Pulmonary artery endothelial cell (primary cell): ENCODE measurements around the gene CFAP100. TPM values are rescaled to one million over a fixed set of nuclear protein-coding genes. Genes with fewer than 3 reads are reported as not detected.

Experiments used
- DNase-seq: peaks from one replicate; pipeline ENCODE4 v3.0.0-alpha.2; 2011; ENCODE audit warnings: low read depth, low spot score
- total RNA-seq: library from RNA; depleted of rRNA; stranded (reverse); fragments of >200 nt; gene quantifications from 2 replicates; pipeline ENCODE4 v1.2.3, GENCODE V29; 2014

CFAP100 gene
- total RNA-seq, 1 donor from 2014 or later: not detected

DNA sequence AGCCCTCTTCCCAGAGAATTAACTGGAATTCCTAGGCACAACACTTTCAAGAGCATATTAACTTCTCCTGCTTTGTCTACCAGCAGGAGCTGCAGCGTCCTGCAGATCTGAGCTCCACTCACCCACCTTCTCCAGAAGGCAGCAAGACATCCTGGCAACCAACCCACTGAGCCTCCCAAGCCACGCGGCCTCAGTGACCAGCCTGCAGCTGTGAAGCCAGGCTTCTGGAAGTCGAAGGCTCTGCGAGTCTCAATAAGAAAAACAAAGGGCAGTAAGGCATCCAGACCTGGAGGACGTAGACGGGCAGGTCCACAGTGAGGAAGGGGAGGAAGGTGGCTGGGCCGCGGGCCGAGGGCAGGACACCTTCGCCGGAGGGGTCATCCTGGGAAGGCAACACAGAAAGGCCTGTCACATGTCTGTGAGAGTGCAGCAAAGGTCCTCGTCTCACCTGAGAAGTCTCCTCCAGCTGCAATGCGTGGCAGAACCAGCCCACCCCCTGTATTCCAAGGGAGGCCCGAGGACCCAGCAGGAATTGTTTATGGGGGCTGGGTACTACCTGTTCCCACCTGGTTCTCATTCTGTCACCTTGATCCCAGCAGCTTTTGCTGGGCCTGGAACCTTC lies 44.7 kb downstream of the CFAP100 start:
- DNase-seq: no peak

DNA sequence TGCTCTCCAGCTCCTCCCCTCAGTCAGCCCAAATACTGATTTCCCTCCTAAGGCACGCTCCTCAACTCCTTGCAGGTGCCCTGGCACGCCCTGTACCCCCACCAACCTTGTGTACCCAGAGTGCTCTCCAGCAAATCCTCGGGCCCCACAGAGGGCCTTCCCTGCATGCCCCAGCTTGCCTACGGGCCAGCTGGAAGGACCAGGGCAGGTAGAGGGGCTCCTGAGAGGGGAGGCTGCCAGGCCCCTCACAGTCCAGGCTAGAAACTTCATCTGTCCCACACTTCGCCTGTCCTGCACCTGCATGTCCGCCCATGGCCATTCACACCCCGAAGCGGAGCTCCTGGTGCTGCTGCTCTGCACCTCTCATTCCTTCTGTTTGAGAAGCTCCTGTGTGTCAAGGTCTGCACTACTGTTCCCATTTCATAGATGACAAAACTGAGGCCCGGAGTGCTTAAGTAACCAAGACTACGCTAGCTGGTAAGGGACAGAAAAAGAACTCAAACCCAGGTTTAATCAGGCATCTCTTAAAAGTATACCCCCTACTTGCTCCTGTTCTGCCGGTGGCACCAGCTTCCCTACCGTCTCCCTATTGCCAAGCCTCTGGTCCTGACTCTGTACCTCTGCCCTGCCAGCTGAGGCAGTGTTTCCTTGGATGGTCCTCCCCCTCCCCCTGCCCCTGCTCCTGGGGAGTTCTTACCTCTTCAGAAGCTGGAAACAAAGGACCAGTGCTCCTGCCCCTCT lies 45.4 kb downstream of the CFAP100 start:
- no peak for DNase-seq

DNA sequence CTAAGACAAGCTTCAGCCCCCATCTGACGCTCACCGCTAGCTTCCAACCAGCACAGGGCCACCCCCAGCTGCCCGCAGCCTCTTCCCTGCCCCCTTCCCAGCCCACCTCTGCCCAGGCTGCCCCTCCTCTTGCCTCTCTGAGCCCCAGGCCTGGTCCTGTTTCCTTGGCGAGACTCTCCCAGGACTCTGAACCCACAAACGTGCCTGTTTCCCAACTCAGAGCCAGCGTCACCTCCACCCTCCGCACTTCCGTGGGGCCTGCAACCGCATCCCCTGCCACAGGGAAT lies 45.9 kb downstream of the CFAP100 start:
- no peak for DNase-seq

DNA sequence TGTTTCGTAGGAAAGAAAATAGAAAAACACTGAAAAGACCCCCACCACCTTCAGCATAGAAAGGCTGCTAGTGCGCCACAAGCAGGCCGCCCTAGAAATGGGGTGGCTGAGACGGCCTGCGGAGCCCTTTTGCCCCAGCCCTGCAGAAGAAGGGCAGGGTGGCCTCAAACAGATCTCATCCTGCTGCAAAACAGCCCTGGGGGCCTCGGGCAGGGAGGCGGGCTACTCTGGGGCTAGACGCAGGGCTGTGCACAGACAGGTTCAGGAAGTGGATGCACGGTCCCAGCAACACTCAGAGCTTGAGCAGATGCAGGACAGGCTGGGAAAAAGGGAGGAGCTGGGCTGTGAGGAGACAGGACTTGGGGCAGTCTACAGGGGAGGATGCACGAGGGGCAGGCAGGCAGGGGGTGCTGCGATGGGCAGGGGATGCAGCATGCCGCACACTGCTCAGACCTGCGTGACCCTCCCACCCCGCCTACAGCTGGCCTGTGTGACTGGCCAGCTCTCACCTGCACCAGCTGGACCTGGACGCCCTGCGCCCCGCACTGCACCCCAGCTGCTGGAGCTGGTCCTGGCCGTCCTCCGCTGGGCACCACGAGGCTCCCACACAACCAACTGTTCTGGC lies 46.7 kb downstream of the CFAP100 start:
- no peak for DNase-seq

DNA sequence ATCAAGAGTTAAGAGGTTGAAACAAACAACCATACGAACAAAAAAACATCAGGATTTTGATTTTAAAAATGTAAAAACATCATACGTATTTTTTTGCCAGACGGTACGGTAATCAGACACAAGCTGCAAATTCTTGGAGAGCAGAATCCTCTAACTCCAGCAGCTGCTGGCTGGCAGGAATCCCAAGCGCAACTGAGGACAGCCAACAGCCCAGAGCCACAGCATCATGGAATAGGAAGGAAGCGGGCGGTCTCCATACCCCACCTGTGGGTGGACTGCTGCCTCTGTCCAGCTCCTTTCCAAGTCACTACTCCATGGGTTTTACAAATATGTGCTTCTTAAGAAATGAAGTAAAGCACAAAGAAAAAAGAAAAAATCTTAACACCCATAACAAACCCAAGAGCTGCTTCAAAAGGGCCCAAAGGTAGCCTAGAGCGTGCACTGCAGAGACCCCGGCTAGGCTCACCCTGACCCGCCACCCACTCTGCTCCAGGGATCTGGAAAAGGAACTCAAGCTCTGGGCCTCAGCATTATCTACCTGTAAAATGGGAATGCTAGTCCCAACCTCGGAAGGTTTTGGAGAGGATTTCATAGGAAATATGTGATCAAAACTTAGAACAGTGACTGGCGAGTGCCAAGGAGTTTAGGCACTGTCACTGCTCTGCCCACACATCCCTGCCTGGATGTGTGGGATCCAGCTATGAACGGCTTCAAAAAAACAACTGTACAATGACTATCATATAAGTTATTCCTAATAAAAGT lies 47.6 kb downstream of the CFAP100 start:
- no peak for DNase-seq

DNA sequence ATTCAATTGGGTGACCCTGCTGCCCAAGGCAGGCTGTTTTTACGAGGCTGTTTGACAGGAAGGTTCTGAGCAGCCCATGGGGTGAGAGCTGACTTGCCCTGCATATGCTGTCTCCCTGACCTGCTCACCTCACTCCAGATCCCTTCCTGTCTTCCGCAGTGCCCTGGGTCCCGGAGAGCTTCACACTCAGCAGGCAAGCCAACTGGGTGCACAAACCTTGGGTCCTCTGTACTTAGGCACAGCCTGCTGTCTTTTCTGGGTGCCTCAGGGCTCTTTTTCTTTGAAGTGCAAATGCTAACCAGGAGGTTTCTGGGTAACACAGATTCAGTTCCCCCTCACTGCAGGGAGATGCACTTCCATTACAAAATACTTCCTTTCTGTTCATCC lies 48.1 kb downstream of the CFAP100 start:
- no peak for DNase-seq

DNA sequence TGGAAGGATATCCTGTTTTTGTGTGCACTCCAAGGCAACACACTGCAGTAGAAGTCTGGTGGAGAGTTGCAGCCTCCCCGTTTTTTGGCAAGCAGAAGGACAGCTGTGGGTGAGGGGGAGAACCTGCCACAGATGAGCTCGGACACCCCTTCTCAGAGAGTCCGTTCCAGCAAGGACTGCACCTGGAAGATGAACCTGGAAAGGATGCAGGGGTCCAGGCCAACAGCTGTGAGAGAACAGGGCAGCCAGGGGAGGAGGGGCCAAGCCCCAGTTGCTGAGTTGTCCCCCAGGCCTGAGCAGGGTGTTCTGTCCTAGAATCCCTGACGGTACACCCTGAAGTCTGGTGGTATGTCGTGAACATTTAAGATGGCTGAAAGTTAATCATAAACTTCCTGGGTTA lies 50.8 kb downstream of the CFAP100 start:
- DNase-seq: no peak

DNA sequence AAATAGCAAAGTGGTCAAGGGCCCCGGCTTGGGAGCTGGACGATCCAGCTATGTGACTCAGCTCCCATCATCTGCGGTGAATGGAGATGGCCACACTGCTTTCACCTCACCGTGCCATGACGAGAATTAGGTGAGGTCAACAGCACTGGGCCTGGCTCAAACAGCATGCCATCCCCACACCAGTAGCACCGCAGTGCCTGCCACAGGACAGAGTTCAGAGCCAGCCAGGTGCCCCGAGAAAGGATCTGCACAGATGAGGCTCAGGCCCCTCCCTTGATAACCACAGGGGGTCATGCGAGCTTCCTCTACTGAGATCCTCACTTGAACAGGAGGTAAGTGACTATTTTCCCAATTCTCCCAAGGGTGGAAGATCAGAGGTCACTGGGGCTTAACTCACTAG lies 51.6 kb downstream of the CFAP100 start:
- DNase-seq: no peak

DNA sequence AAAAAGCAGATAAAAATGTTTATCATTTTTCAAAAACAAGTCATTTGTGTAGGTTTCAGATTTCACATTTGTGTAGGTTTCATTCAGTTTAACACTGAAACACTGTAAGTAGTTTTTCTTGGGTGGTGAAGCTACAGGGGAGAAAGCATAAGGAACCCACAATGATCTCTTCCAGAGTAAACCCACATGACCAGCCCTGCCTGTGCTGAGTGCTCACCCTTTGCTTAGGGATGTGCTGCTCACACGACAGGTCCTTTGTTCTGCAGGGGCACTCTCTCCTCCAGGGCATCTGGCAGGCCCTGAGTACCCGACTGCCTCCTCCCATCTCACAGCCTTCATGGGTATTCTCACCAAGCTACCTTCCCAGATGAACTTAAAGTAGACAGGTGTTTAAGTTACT lies 52.1 kb downstream of the CFAP100 start:
- no peak for DNase-seq

DNA sequence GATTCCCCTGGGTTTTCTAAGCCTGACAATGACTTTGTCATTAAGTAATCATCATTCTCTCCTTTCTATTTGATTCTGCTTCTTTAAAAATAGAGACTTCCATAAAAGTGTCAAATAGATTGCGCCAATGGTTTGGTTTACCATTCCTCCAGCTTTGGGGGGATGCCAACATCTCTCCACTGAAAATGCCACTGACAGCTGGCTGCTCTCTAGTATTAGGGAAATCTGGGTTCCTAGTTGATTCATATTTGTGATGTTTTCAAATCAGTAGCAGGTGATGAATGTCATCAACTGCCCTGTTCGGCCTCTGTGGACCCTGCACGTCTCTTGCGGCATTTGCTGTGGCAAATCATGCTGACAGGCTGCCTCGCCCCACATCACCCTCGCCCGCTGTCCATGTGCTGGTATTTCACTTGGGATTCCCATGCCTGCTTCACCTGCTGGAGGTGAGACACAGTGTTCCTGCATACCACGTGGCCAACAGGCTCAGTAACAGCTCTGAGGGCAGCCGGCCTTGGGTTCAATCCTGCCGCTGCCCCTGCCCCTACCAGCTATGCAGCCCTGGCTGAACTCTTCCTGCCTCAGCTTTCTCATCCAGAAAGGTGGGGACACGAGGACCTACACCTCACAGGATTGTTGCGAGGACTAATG lies 52.9 kb downstream of the CFAP100 start:
- DNase-seq: no peak

DNA sequence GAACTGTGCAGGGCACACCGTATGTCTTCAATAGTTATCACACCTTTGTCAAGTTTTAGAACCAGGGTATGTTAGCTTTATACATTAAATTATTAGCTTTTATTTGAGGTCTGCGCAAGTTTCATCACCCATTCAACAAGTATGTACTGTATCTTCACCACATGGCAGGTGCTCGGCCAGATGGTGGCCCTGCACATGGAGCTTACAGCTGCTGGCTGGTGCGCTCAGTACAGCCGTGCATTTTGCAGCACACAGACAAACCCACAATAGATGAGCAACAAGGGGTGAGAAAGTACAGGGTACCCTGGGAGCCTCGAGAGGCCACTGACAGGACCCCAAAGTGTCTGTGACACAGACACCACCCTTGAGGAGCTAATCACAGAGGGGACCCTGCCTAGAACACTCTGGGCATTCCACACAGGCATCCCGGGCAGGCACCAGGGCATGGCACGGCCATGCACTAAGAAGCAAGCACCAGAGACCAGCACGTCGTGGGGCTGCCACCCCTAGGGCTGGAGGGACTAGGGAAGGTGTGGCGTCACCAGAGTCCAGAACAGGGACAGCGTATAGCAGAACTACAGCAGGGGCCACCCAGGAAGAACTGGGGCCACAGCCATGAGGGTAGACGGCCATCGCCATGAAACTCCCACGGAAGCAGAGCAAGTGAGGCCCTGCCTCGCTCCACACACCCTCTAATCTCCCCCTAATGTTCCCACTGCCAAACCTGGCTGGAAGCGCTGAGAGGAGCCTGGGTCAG lies 53.6 kb downstream of the CFAP100 start:
- no peak for DNase-seq

DNA sequence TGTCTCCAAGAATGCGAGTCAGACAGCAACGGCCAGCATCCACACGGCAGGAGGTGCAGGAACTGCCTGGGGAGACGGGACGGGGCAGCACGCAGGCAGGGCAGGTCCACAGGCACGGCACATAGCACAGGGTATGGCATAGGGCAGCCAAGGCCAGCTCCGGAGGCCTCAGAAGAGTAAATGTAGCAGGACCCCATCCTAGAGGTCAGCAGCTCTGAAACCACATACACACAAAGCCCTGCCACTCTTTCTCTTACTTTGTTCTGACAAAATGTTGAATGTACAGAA lies 54.1 kb downstream of the CFAP100 start:
- DNase-seq: no peak

DNA sequence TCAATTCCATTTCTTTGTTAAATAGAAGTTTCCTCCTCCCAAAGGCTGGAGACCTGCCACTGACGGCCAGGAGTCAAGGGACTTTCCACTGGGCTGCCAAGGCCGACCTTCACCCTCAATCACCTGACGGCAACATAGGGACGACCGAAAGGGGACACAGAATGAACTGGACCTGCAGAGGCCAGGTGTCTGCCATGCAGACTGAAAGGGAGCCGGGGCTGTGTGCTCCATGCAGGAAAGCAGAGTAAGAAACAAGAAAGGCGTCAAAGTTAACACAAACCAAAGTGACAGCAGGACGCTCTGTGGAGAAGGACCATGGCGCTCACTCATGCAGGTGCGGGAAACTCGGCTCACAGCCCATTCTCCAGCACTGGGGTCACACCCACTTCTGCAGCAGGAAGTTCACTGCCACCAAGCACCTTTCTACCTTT lies 54.9 kb downstream of the CFAP100 start:
- no peak for DNase-seq

DNA sequence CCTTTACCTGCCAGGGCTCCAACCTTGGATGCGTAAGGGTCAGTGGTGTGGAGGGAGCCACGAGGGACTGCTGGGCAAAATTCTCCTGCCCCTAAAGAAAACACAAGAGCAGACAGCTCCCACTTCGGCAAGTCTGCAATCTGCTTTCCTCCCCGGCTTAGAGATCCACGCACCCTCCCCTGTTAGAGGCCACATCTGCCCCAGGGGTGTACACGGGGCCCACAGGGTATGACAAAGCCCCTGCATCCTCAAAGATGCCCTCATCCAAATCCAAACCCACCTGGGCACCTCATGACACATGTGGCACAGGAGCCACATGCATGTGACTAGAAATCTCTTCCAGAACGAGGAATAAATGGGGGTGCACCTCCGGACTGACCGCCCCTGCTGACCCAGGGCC lies 55.5 kb downstream of the CFAP100 start:
- DNase-seq: no peak

DNA sequence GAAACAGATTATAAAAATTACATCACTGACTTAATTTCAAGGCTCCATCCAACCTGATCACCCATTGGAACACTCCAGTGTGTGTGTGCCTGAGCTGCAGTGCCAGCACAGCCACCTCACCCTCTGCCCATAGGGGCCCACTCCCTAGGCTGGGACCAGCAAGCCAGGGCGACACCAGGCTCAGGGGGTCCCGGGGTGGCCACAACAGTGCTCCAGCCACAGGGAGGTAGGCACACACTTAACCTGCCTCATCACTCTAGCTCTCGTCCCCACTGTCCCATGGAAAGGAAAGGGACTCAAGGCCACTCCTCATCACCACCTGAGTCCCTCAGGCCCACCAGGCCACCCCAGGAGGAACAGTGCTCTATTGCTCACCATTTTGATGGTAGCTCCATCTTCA lies 56.0 kb downstream of the CFAP100 start:
- DNase-seq: no peak

DNA sequence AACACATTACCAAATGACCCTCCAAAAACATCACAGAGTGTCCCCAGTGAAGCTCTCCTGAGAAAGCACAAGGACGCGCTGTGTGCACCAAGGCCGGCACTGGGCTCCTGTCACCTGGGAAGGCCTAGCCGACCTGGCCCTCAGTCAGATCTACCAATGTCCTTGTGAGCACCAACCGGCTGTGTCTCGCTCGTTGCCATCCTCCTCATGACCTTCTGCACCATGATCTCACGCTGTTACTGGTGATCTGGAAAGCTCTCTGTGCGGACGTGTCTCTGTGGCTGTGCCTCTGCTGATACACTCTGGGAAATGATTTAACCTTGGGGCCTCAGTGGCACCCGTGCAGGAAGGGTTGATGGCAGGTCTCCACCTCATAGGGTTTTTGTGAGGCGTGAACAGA lies 56.8 kb downstream of the CFAP100 start:
- no peak for DNase-seq

DNA sequence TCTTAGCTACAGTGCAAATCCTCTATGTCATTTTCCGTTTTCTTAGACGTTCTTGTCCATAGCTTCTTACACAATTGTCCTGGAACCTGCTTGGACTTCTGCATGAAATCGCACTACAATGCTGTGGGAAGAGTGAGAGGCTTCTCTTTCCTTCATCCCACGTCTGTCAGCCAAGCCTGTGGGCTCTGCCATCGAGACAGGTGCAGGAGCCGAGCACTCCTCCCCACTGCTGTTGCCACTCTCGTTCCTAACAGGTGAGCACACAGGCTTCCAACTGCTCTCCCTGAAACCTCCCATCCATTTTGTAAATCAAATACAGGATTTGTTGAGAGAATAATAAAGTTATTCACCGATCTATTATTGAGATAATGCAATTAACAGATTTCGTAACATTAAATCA lies 57.5 kb downstream of the CFAP100 start:
- no peak for DNase-seq

DNA sequence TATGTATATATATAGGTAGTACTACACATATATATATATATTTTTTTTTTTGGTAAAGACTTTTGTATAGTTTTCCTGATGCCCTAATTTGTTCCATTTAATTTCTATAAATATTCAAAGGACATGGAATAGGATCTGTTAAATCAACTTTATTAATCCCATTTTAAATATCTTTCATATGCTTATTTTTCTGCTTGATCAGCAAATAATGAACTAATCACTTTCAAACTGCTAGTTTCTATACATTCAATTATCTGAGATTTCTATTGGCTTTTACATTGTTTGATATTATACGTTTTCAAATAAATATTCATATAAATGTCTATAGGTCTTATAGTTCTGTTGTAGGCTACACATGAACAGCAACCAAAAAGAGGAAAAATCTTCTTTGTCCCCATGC lies 59.3 kb downstream of the CFAP100 start:
- DNase-seq: no peak

DNA sequence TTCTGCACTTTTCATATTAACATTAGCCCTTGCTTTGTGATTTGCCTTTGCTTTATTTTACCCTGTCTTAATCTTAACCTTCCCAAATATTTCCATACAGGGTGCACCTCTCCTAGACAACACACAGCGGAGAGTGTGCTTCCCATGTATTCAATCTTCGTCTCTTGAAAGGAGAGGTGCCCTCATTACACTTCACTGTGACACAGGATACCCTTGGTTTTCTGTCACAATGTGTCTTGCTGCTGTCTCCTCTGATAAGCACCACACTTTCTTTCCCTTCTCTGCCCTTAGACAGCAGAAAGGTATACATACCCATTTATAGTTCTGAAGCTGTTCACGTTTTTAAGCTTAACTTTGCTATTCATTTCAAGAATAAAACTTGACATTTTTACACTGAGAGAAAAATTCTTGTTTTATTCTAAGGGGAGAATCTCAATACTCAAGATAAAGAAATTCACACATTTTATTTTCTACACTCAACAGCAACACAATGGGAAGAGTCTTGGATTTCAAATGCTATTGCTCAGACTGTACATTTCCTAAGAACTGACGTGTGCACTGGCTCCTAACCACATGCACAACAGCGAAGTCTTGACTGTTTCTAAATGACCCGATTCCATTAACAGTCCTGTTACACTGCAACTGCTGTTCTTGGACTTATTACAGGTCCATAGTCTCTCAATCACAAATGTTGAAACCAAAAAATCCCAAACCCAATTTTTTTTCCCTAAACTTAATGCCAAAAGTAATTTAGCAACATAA lies 59.9 kb downstream of the CFAP100 start:
- DNase-seq: no peak

DNA sequence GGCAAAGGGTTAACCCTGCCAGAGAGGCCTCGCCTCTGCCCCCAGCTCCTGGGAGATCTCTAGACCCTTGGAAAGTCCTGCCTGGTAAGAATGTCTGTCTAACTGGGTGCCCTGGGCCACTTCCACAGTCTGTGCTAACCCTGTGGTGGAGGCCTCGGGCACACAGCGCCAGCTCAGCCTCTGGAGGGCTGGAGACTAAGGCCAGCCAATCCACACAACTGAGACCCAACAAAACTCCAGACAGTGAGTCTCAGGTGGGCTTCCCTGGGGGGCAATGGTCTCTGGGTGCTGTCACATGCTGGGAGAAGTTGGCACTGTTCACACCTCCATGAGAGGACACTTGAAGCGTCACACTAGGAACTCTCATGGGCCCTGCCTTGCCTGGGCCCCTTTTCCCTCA lies 61.5 kb downstream of the CFAP100 start:
- no peak for DNase-seq
